ENCODE measurements around the gene ZFYVE27. TPM values are rescaled to one million over a fixed set of nuclear protein-coding genes. Genes with fewer than 3 reads are reported as not detected.
A peak's percentile ranks its signal among the peaks of the same experiment; 100 is the strongest.

ZFYVE27 gene
- polyA plus RNA-seq, 1 donor from 2014 or later = 135 TPM

- Histone ChIP-seq H2AFZ (ENCODE audit: low read depth, low read length) (peak within 1 kb of the TSS; percentile 69), H3K9ac (ENCODE audit: low read length) (peak within 1 kb of the TSS; percentile 68), H3K36me3 (ENCODE audit: insufficient read depth, low read length) (no peaks in the 10 kb centered on the region), H4K20me1 (ENCODE audit: insufficient read depth) (no peaks in the 10 kb centered on the region), H3K4me3 (ENCODE audit: low read length) (peak within 1 kb of the TSS; percentile 77), H3K4me2 (ENCODE audit: low read length) (peak within 1 kb of the TSS; percentile 59), H3K9me2 (ENCODE audit: insufficient read depth, low read length) (no peaks in the 10 kb centered on the region), H3K27me3 (ENCODE audit: insufficient read depth, low read depth, low read length) (peaks cover 16% of the 10 kb centered on the region), H3K27ac (ENCODE audit: low read length) (peak within 1 kb of the TSS; percentile 31), H3K79me2 (replicated peaks; ENCODE audit: insufficient read depth, low read length) (no peaks in the 10 kb centered on the region), H3F3A (ENCODE audit: insufficient read depth, low read length, poor library complexity, severe bottlenecking) (no peaks in the 10 kb centered on the region), H3K9me3 (ENCODE audit: low read length) (no peaks in the 10 kb centered on the region)
- TF ChIP-seq SMC3 (conservative IDR thresholded peaks at IDR 0.05; ENCODE audit: poor library complexity) (no peak), POLR2AphosphoS5 (IDR thresholded peaks at IDR 0.05) (no peak), EP300 (conservative IDR thresholded peaks at IDR 0.05; ENCODE audit: poor library complexity, severe bottlenecking) (no peak), CTCF (IDR thresholded peaks at IDR 0.05; ENCODE audit: poor library complexity, severe bottlenecking) (no peak), MXI1 (conservative IDR thresholded peaks at IDR 0.05; ENCODE audit: poor library complexity, severe bottlenecking) (no peak)
These were observed 23.5 kb upstream of the ZFYVE27 start, which contains the start of gene MARVELD1 for GRCh38 chr10:97713339-97713825. MARVELD1 (plus strand) TSS chr10:97713730; CDS start chr10:97713877, 147 bp downstream.

GRCh38 chr10:97713826-97714400, 23.0 kb upstream of the ZFYVE27 start:
- no peaks in the 10 kb centered on the region for H3F3A ChIP-seq (ENCODE audit: insufficient read depth, low read length, poor library complexity, severe bottlenecking)
- no peaks in the 10 kb centered on the region for H3K36me3 ChIP-seq (ENCODE audit: insufficient read depth, low read length)
- TF ChIP-seq POLR2AphosphoS5 (IDR thresholded peaks at IDR 0.05) (peak; percentile 65), MXI1 (conservative IDR thresholded peaks at IDR 0.05; ENCODE audit: poor library complexity, severe bottlenecking) (peak; percentile 80), CTCF (IDR thresholded peaks at IDR 0.05; ENCODE audit: poor library complexity, severe bottlenecking) (peak; percentile 68), REST (IDR thresholded peaks at IDR 0.05; ENCODE audit: borderline replicate concordance) (no peak)
- H3K9me2 ChIP-seq (ENCODE audit: insufficient read depth, low read length) = no peaks in the 10 kb centered on the region
- no peaks in the 10 kb centered on the region for H3K79me2 ChIP-seq (replicated peaks; ENCODE audit: insufficient read depth, low read length)
- peak overlapping the region; percentile 40 for H2AFZ ChIP-seq (ENCODE audit: low read depth, low read length)
- peak overlapping the region; percentile 68 for H3K9ac ChIP-seq (ENCODE audit: low read length)
- H3K9me3 ChIP-seq (ENCODE audit: low read length) = no peaks in the 10 kb centered on the region
- H3K4me3 ChIP-seq (ENCODE audit: low read length) = peak overlapping the region; percentile 77
- no peaks in the 10 kb centered on the region for H4K20me1 ChIP-seq (ENCODE audit: insufficient read depth)
- peak overlapping the region; percentile 31 for H3K27ac ChIP-seq (ENCODE audit: low read length)
- H3K27me3 ChIP-seq (ENCODE audit: insufficient read depth, low read depth, low read length) = peaks cover 16% of the 10 kb centered on the region
- H3K4me2 ChIP-seq (ENCODE audit: low read length) = peak overlapping the region; percentile 59

Data from neural cell (in vitro differentiated cells).